Activated CD8-positive, alpha-beta memory T cell treated with anti-CD3 and anti-CD28 coated beads for 4 hours (primary cell): ENCODE data around the gene RANBP2.
A peak's percentile ranks its signal among the peaks of the same experiment; 100 is the strongest.

ENCODE experiments used
- DNase-seq, 2 donors: peaks; one replicate each; pipeline ENCODE4 v3.0.0-alpha.2; 2020; ENCODE audit warnings: low read depth in 2 of 2

RANBP2 gene

DNA sequence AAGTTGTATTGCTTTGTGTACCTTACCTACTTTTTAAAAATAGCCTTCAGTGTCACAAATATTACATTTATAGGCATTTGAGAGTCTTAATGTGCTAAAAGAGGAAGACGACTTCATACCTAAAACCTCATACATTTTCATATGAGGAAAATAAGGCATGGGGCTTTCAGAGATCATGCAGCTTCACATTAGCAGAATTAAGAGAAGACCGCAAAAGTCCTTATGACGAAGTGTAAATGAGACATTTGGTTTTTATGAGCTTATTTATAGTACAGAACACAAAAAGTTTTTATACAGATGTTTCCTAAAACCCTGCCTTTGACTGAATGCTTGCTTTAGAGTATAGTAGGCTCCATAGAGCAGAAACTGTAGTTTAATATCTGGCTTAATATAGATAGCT is 57.2 kb downstream of the RANBP2 start:
- DNase-seq = no peak

DNA sequence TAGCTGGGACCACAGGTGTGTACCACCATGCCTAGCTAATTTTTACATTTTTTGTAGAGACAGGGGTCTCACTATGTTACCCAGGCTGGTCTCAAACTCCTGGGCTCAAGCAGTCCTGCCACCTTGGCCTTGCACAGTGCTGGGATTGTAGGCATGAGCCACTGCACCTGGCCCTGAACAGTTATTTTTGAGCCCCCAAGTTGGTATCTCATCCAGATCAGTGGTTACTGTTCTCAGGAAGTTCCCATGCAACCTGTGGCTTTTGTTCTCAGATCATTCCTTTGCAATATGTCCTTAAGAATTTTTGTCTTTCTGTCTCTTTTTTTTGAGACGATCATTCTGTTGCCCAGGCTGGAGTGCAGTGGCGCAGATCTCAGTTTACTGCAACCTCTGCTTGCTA is 59.6 kb downstream of the RANBP2 start:
- DNase-seq = no peak

DNA sequence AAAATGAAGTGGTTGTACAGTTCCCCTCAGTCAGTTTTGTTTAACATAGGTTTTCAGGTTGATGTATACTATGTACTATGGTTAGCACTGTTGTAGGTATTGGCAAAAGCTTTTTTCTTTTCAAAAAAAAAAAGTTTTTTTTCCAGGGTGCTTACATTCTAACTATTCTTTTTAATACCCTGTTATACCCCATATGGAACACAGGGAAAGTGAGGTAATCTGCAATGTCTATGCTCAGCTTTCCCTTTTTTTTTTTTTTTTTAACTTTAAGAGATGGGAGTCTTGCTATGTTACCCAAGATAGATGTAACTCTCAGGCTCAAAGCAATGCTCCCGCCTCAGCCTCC is 66.7 kb downstream of the RANBP2 start:
- DNase-seq = no peak

DNA sequence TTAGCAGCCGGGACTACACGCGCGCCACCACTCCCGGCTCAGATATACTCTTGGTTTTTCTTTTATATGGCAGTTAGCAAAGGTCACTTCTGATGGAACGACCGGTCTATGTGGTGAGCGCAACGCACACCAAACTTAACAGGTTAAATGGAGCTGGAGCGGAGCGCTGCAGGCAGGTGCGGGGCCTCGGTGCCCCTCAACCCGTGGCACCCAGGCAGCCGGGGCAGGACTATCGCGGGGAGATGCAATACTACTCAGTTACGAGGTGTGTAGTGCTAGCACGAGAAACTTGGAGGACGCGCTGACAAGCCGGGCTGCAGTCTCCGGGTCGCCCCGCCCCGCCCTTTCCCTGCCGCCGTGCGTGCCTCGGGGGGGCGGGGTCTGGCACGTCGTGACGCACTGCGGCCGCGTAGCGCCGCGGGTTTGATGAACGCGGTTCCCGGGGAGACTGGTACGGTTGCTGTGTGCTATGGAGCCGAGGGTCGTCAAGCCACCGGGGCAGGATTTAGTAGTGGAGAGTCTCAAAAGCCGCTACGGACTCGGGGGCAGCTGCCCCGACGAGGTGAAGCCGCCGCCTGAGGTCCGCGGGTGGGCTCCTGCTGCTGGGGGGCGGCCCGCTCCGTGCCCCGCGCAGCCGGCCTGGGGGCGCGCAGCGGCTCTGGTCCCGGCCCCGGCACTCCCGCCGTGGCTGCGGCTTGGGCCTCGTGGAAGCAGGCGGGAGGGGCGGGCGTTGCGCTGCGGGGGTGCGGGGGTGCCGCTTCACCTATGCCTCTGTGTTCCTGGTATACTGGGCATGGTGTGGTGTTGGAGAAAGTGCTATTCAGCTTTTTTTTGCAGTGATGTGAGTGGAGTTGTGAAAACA is 67.3 kb downstream of the RANBP2 start, which contains the start of gene CCDC138:
TSS of gene CCDC138 (plus strand) at position 418 of the 862 bp plus-strand sequence. CDS start at position 470, 52 bp downstream.
- peak; percentile 80 to 81 for DNase-seq

DNA sequence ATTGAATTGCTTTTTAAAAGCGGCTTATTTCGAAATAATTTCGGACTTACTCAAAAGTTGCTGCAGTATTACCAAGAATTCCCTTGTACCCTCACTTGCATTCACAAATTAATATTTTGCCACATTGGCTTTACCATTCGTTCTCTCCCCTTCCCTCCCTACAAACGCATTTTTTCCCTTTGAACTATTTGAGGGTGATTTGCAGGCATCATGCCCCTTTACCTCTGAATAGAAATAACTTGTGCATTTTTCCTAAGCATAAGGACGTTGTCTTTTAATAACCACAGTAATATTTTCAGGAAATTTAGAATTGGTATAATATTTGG is 67.9 kb downstream of the RANBP2 start:
- DNase-seq = no peak

DNA sequence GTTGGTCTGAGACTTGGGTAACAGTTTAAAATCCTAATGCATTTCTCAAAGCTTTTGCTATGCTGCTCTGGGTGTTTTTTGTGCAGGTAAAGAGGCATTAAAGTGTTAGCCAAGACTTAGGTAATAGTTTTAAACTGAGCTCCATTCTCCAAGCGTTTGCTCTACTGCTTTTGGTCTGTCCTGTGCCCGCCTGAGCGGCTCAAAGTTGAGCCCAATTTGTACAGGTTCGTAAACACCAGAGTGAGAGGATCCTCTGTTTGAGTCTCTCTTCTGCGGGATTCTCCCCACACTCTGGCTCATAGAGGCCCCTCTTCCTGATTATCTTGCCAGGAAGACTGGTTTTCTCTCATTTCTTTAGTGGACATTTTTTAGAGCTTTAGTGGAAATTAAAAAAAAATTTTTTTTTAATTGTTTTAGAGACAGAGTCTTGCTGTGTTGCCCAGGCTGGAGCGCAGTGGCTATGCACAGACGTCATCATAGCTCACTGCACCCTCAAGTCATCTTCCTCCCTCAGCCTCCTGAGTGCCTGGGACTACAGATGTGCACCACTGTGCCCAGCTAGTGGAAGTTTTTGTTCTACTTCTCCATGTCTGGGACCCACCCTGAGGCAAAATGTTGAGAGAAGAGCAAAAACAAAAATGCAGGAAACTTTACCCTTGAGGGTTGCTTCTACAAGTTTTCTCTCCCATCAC is 83.9 kb downstream of the RANBP2 start:
- DNase-seq = no peak

DNA sequence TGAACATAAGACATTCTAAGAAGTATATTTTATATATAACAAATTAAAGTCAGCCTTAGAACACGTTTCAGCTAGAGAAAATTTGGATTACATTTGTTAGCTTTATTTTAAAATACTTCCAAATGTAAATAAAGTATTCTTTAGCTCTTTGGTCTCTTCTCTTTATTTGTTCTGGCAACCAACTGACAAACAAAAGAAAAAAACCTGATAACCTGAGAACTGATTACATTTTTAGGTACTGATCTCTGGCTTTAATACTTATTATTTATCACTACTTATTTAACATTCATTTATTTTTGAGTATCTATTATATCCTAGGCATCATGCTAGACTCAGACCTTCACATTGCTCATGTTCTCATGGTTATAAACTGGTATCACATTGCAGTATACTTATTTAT is 85.8 kb downstream of the RANBP2 start:
- DNase-seq = no peak

DNA sequence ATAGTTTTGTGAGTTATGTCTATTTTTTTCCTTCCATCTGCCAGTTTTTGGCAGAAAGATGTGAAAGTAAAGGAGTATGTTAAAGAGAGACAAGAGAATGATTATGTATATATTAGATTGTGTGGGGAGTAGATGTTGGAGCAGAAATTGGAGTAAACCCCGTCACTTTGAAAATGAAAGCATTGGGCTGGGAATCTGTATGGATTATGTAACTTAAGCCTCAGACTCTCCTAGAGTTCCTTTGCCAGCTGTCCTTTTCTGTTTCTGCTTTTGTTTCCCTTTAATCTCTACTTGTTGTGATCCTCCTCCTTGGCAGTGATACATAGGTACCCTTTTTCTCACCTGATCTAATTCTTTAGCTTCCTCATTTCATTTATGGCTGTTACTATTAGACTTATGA is 86.5 kb downstream of the RANBP2 start:
- no peak for DNase-seq

DNA sequence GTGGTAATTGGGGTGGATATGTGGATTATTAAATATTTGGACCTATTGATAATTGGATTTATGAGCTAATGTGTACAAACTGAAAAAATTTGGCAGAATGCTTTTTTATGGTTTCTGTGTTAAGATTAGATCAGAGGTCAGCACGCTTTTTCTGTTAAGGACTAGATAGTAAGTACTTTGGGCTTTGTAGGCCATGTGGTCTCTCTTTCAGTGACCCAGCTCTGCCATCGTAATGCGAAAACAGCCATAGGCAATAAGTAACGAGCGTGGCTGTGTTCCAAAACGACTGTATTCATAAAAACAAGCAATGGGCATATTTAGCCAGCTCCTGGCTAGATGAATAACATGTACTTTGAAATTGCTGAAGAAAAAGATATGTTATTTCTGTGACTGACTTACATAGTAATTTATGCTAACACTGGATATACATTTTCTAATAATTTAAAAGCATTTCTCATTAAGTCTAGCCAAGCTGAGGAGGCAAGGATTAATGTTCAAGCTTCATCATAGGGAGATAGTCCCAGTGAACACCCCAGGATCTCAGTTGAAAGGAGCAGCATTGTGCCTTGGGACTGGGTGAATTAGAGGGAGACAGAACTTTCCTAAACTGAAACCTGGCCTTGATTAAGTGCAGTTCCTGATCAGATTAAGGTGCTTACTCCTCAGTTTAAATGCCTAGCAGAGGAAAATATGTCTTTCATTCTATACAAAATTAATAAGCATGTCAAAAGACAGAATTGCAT is 87.3 kb downstream of the RANBP2 start:
- no peak for DNase-seq

DNA sequence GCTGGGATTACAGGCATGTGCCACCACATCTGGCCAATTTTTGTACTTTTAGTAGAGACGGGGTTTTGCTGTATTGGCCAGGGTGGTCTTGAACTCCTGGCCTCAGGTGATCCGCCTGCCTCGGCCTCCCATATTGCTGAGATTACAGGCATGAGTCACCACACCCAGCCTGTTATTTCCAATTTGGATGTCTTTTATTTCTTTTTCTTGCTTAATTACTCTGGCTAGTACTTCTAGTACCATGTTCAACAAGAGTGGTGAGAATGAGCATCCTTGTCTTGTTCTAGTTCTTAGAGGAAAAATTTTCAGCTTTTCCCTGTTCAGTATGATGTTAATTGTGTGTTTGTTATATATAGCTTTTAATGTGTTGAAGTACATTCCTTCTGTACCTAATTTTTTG is 90.7 kb downstream of the RANBP2 start:
- DNase-seq = no peak

DNA sequence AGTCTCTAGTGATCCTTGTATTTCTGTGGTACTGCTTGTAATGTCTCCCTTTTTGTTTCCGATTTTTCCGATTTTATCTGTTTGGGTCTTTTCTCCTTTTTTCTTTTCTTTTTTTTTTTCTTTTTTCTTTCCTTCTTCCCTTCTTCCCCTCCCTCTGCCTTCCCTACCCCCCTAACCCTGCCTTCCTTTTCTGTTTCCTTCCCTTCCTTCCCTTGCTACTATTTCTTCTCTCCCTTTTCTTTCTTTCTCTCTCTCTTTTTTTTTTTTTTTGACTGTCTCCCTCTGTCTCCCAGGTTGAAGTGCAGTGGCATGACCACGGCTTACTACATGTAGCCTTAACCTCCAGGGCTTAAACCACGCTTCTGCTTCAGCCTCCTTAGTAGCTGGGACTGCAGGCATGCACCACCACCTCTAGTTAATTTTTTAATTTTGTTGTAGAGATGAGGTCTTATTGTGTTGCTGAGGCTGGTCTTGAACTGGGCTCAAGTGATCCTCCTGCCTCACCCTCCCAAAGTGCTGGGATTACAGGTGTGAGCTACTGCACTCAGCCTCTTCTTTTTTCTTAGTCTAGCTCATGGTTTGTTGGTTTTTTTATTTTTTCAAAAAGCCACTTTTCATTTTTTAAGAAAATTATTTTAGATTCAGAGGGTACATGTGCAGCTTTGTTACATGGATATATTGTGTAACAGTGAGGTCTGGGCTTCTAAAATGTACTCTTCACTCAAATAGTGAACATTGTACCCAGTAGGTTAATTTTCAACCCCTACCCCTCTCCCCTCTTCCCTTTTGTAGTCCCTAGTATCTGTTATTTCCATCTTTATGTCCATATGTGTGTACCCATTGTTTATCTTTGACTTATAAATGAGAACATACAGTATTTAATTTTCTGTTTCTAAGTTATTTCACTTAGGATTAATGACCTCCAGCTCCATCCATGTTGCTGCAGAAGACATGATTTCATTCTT is 92.0 kb downstream of the RANBP2 start:
- no peak for DNase-seq

DNA sequence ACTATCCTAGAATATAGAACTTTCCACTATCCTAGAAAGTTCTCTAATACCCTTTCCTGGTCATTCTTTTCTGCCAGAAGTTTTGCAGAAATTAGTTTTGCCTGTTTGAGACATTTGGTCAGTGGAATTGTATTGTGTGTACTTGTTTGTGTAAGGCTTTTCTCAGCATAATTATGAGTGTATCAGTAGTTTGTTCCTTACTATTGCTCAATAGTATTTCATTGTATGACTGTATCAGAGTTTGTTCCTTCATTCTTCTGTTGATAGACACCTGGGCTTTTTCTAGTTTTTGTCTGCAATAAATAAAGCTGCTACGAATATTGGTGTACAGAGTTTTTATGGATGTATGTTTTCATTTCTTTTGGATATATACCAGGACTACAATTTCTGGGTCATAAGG is 94.5 kb downstream of the RANBP2 start:
- DNase-seq = no peak

DNA sequence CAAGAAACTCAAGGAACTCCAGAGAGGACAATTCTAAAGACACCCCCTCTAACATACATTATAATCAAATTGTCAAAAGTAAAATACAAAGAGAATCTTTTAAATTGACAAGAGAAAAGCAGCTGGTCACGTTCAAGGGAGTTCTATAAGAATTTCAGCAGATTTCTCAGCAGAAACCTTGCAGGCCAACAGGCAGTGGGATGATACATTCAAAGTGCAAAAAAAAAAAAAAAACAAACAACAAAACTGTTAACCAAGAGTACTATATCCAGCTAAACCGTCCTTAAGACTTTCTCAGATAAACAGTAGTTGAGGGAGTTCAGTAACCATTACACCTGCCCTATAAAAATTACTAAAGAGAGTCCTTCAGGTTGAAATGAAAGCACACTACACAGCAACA is 101.2 kb downstream of the RANBP2 start:
- DNase-seq = no peak

DNA sequence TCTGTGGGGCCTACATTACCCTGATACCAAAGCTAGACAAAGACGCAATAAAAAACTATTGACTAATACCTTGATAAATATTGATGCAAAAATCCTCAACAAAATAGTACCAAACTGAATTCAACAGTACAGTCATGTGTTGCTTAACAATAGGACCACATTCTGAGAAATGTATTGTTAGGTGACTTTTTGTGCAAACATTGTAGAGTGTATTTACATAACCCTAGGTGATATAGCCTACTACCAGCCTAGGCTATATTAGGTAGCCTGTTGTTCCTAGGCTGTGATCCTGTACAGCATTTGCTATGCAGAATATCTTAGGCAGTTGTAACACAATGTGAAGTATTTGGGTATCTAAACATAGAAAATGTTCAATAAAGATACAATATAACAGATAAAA is 104.0 kb downstream of the RANBP2 start:
- no peak for DNase-seq

DNA sequence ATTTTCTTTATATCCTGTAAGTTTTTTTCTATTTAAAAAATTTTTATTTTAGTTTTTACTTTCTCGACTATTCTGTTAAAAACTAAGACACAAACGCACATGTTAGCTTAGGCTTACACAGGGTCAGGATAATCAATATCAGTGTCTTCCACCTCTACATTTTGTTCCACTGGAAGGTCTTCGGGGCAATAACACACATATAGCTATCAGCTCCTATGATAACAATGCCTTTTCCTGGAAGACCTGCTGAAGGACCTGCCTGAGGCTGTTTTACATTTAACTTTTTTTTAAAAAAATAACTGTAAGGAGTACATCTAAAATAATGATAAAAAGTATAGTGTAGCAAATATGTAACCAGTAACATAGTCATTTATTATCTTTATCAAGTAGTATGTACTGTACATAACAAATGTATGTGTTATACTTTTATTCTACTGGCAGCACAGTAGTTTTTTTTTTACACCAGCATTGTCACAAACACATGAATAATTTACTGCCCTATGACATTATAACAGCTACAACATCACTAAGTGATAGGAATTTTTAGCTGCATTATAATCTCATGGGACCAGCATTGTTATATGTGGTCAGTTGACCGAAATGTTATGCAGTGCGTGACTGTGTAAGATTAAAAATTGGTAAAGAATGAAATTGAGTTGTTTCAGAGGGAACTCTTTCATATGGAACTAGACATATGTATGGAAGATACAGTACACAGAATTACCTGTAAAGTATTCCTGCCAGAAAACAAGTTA is 105.2 kb downstream of the RANBP2 start:
- DNase-seq = no peak

DNA sequence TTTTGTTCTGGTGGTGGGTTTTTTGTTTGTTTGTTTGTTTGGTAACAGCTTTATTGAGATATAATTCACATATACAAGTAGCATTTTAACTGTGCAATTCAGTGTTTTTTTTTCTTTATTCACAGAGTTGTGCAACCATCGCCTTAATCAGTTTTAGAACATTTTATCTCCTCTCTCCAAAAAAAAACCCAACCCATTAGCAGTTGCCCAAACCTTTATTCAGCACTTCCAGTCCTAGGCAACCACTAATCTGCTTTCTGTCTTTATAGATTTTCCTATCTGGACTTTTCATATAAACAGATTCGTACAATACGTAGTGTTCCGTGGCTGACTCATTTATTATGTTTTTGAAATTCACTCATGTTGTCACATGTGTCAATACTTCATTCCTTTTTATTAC is 106.0 kb downstream of the RANBP2 start:
- no peak for DNase-seq

DNA sequence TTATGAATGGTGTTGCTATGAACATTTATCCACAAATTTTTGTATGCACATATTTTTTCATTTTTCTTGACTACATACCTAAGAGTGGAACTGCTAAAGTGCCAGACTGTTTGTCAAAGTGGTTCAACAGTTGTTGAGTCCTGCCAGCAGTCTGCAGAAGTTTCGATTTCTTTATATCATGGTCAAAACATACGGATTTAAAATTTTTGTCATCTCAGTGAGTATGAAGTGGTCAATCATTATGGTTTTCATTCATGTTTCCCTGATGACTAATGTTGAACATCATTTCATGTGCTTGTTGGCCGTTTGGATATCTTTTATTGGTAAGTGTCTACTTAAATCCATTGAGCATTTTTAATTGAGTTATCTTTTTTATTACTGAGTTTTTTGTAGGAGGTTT is 106.5 kb downstream of the RANBP2 start:
- no peak for DNase-seq

DNA sequence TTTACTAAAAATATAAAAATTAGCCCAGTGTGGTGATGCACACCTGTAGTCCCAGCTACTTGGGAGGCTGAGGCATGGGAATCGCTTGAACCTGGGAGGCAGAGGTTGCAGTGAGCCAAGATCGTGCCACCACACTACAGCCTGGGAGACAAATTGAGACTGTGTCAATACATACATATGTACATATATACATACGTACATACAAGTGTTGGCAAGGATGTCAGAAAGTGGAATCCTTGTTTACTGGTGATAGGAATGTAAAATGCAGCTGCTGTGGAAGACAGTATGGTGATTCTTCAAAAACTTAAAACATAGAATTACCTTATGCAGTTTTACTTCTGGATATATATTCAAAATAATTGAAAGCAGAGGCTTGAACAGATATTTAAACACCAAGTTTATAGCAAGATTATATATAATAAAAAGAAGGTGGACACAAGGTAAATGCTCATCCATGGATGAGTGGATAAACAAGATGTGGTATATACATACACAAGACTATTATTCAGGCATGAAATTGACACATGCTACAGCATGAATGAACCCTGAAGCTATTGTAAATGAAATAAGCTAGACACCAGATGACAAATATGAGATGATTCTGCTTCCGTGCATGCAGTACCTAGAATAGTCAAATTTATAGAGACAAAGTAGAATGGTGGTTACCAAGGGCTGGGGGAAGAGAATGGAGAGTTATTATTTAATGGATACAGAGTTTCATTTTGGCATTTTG is 110.5 kb downstream of the RANBP2 start:
- no peak for DNase-seq

DNA sequence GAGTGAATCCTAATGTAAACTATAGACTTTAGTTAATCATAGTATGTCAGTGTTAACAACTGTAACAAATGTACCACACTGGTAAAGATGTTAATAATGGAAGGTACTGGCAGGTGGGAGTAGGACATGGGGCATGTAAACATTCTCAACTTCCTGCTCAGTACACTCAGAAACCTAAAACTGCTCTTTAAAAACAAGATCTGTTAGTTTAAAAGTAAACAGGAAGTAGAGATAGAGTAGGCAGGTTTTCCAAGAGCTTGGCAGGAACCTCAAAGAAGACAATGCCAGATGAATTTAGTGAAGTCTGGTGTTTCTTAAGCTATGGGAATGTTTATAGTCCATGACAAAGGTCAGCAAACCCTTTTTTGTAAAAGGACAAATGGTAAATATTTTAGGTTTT is 113.9 kb downstream of the RANBP2 start:
- no peak for DNase-seq

DNA sequence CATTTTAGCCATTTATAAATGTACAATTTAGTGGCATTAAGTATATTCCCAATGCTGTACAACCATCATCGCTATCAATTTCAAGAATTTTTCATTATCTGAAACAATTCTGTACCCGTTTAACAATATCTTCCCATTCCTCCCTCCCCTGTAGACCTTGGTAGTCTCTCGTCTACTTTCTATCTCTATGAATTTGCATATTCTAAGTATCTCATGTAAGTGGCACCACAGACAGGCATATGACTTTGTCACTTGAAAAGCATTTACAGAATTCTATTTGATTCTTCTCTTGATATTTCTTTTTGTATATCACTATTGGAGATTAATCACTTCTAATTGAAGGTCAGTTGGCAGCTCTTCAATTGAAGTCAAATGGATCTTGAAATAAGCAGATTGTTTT is 115.3 kb downstream of the RANBP2 start:
- DNase-seq = no peak
